Hepatocyte (in vitro differentiated cells): Measurements from ENCODE around the gene TEX44.

Experiments
- CTCF ChIP-seq: fragments of 200-600 bp; sonication (generic); IDR thresholded peaks from 2 replicates; pipeline ENCODE4 v1.5.1; 2016; ENCODE audit warnings: antibody characterized with exemption, mild to moderate bottlenecking; ENCODE audit not compliant: poor library complexity
- EZH2 ChIP-seq: fragments of 200-600 bp; sonication (generic); IDR thresholded peaks from 2 replicates; pipeline ENCODE4 v1.6.1; 2016; ENCODE audit warnings: antibody characterized with exemption, mild to moderate bottlenecking, borderline replicate concordance

GRCh38 chr2:231612456-231613330 lies 20.0 kb downstream of the TEX44 start:
- TF ChIP-seq CTCF = peak; percentile 96
- no peak for TF ChIP-seq EZH2
